SK-N-SH treated with all-trans-retinoic acid at 6 μM for 48 hours (cell line): ENCODE data around the gene NEURL1.

Experiments used
- ATAC-seq: fragments of 200-7000 bp; cut with Tn5 transposase; 3 replicates; pipeline ENCODE4 v1.9.1; 2020; ENCODE audit warnings: mild to moderate bottlenecking, moderate library complexity
- ARNTL ChIP-seq: fragments of 450-650 bp; formaldehyde crosslinking; IDR thresholded peaks from 2 replicates; pipeline ENCODE4 v1.5.0; 2020; ENCODE audit warnings: low read depth, mild to moderate bottlenecking, moderate library complexity, borderline replicate concordance
- BACH2 ChIP-seq: fragments of 250-450 bp; sonication (Bioruptor Pico); IDR thresholded peaks from 2 replicates; pipeline ENCODE4 v1.9.0; 2021; ENCODE audit warnings: mild to moderate bottlenecking, borderline replicate concordance
- ESRRG ChIP-seq: fragments of 250-450 bp; sonication (Bioruptor Pico); IDR thresholded peaks from 2 replicates; pipeline ENCODE4 v1.6.1; 2021; ENCODE audit warnings: mild to moderate bottlenecking
- ISL1 ChIP-seq: fragments of 250-450 bp; sonication (Bioruptor Pico); IDR thresholded peaks from 2 replicates; pipeline ENCODE4 v2.1.2; 2022; ENCODE audit warnings: mild to moderate bottlenecking, moderate library complexity
- OSR1 ChIP-seq: fragments of 250-450 bp; sonication (Bioruptor Pico); IDR thresholded peaks from 2 replicates; pipeline ENCODE4 v1.8.0; 2022; ENCODE audit warnings: moderate library complexity, mild to moderate bottlenecking, inconsistent platforms
- PPARA ChIP-seq: fragments of 250-450 bp; sonication (Bioruptor Pico); IDR thresholded peaks from 2 replicates; pipeline ENCODE4 v1.5.0; 2020; ENCODE audit warnings: mild to moderate bottlenecking, borderline replicate concordance
- RARB ChIP-seq: fragments of 250-450 bp; sonication (Bioruptor Pico); IDR thresholded peaks from 2 replicates; pipeline ENCODE4 v1.8.0; 2021; ENCODE audit warnings: mild to moderate bottlenecking, moderate library complexity
- SNAI2 ChIP-seq: fragments of 250-450 bp; sonication (Bioruptor Pico); IDR thresholded peaks from 2 replicates; pipeline ENCODE4 v1.5.0; 2020; ENCODE audit warnings: mild to moderate bottlenecking, moderate library complexity
- TCF4 ChIP-seq: fragments of 250-450 bp; sonication (Bioruptor Pico); IDR thresholded peaks from 2 replicates; pipeline ENCODE4 v1.8.0; 2021; ENCODE audit warnings: mild to moderate bottlenecking, moderate library complexity, borderline replicate concordance
- TOX ChIP-seq: fragments of 250-450 bp; sonication (Bioruptor Pico); IDR thresholded peaks from 2 replicates; pipeline ENCODE4 v1.8.0; 2021; ENCODE audit warnings: mild to moderate bottlenecking, moderate library complexity, borderline replicate concordance
- ZC3H10 ChIP-seq: fragments of 250-450 bp; sonication (Bioruptor Pico); IDR thresholded peaks from 2 replicates; pipeline ENCODE4 v1.5.1; 2021; ENCODE audit warnings: mild to moderate bottlenecking, moderate library complexity
- ZFP3 ChIP-seq: fragments of 250-450 bp; sonication (Bioruptor Pico); IDR thresholded peaks from 2 replicates; pipeline ENCODE4 v1.5.0; 2020; ENCODE audit warnings: mild to moderate bottlenecking, moderate library complexity
- ZFP30 ChIP-seq: fragments of 450-650 bp; formaldehyde crosslinking; IDR thresholded peaks from 2 replicates; pipeline ENCODE4 v1.5.0; 2022; ENCODE audit warnings: mild to moderate bottlenecking, moderate library complexity
- ZNF565 ChIP-seq: fragments of 450-650 bp; formaldehyde crosslinking; conservative IDR thresholded peaks from 2 replicates; pipeline ENCODE4 v1.5.0; 2020; ENCODE audit warnings: low read depth, mild to moderate bottlenecking, moderate library complexity
- ZNF8 ChIP-seq: fragments of 450-650 bp; formaldehyde crosslinking; IDR thresholded peaks from 2 replicates; pipeline ENCODE4 v1.5.0; 2020; ENCODE audit warnings: mild to moderate bottlenecking, moderate library complexity
- TF ChIP-seq, protein P1 (sequence below): fragments of 250-450 bp; sonication (Bioruptor Pico); IDR thresholded peaks from 2 replicates; pipeline ENCODE4 v1.5.0; 2020; ENCODE audit warnings: mild to moderate bottlenecking, moderate library complexity
- TF ChIP-seq, protein P2 (sequence below): fragments of 250-450 bp; sonication (Bioruptor Pico); IDR thresholded peaks from 2 replicates; pipeline ENCODE4 v1.5.1; 2020; ENCODE audit warnings: low read depth, mild to moderate bottlenecking, moderate library complexity
- TF ChIP-seq, protein P3 (sequence below): fragments of 250-450 bp; sonication (Bioruptor Pico); IDR thresholded peaks from 2 replicates; pipeline ENCODE4 v1.8.0; 2020; ENCODE audit warnings: mild to moderate bottlenecking, moderate library complexity, borderline replicate concordance
- TF ChIP-seq, protein P4 (sequence below): fragments of 250-450 bp; sonication (Bioruptor Pico); IDR thresholded peaks from 2 replicates; pipeline ENCODE4 v1.5.1; 2021; ENCODE audit warnings: mild to moderate bottlenecking, moderate library complexity
- TF ChIP-seq, protein P5 (sequence below): fragments of 250-450 bp; sonication (Bioruptor Pico); IDR thresholded peaks from 2 replicates; pipeline ENCODE4 v1.8.0; 2021; ENCODE audit warnings: low read depth, mild to moderate bottlenecking, moderate library complexity, borderline replicate concordance

NEURL1 gene

DNA sequence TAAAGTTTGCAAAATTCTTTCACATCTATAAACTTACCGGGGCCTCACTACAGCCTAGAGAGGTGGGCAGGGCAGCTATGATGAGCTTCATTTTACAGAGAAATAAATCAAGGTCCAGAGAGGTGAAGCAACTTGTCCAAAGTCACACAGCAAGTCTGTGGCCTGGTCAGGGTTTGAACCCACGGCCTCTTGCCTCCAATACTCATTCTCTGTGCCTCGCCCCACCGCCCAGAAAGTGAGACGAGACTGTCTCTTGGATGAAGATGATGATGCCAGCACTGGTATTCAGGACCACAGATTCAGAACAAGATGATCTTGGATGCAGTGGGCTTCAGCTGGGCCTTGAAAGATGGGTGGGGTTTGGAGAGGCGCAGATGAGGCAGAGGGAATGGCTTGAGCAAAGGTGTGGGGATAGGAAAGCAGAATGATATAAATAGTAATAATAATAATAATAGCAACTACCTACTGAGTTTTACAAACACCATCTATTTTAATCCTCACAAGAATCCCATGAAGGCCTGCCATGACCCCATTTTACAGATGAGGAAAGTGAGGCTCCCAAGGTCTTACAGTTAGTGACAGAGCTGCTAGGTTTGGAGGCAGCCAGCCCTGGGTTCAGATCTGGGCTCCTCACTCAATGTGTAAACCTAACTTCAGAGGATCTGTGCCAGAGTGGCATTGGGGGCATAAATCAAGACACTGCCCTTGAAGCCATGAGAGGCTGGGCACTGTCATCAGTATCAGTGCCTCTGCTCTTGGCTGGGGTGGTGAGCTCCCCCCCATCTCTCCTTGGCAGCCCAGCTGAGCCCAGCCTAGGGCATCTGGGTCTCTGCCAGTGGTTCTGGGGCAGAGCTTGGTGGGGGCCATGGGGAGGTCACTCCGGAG lies 70.0 kb downstream of the NEURL1 start:
- no peak for ATAC-seq
- TF ChIP-seq BACH2 (CRISPR knock-in tag) (no peak), ESRRG (CRISPR knock-in tag) (no peak), ARNTL (no peak), ZNF565 (CRISPR knock-in tag) (no peak), TOX (CRISPR knock-in tag) (no peak), ZFP3 (CRISPR knock-in tag) (no peak), RARB (CRISPR knock-in tag) (no peak), PPARA (CRISPR knock-in tag) (no peak), ZC3H10 (no peak), ZNF8 (CRISPR knock-in tag) (no peak)
- TF ChIP-seq, protein P1, sequence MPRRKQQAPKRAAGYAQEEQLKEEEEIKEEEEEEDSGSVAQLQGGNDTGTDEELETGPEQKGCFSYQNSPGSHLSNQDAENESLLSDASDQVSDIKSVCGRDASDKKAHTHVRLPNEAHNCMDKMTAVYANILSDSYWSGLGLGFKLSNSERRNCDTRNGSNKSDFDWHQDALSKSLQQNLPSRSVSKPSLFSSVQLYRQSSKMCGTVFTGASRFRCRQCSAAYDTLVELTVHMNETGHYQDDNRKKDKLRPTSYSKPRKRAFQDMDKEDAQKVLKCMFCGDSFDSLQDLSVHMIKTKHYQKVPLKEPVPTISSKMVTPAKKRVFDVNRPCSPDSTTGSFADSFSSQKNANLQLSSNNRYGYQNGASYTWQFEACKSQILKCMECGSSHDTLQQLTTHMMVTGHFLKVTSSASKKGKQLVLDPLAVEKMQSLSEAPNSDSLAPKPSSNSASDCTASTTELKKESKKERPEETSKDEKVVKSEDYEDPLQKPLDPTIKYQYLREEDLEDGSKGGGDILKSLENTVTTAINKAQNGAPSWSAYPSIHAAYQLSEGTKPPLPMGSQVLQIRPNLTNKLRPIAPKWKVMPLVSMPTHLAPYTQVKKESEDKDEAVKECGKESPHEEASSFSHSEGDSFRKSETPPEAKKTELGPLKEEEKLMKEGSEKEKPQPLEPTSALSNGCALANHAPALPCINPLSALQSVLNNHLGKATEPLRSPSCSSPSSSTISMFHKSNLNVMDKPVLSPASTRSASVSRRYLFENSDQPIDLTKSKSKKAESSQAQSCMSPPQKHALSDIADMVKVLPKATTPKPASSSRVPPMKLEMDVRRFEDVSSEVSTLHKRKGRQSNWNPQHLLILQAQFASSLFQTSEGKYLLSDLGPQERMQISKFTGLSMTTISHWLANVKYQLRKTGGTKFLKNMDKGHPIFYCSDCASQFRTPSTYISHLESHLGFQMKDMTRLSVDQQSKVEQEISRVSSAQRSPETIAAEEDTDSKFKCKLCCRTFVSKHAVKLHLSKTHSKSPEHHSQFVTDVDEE (CRISPR knock-in tag): no peak
- TF ChIP-seq, protein P2, sequence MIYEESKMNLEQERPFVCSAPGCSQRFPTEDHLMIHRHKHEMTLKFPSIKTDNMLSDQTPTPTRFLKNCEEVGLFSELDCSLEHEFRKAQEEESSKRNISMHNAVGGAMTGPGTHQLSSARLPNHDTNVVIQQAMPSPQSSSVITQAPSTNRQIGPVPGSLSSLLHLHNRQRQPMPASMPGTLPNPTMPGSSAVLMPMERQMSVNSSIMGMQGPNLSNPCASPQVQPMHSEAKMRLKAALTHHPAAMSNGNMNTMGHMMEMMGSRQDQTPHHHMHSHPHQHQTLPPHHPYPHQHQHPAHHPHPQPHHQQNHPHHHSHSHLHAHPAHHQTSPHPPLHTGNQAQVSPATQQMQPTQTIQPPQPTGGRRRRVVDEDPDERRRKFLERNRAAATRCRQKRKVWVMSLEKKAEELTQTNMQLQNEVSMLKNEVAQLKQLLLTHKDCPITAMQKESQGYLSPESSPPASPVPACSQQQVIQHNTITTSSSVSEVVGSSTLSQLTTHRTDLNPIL (CRISPR knock-in tag): no peak
- TF ChIP-seq, protein P3, sequence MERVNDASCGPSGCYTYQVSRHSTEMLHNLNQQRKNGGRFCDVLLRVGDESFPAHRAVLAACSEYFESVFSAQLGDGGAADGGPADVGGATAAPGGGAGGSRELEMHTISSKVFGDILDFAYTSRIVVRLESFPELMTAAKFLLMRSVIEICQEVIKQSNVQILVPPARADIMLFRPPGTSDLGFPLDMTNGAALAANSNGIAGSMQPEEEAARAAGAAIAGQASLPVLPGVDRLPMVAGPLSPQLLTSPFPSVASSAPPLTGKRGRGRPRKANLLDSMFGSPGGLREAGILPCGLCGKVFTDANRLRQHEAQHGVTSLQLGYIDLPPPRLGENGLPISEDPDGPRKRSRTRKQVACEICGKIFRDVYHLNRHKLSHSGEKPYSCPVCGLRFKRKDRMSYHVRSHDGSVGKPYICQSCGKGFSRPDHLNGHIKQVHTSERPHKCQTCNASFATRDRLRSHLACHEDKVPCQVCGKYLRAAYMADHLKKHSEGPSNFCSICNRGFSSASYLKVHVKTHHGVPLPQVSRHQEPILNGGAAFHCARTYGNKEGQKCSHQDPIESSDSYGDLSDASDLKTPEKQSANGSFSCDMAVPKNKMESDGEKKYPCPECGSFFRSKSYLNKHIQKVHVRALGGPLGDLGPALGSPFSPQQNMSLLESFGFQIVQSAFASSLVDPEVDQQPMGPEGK: no peak

DNA sequence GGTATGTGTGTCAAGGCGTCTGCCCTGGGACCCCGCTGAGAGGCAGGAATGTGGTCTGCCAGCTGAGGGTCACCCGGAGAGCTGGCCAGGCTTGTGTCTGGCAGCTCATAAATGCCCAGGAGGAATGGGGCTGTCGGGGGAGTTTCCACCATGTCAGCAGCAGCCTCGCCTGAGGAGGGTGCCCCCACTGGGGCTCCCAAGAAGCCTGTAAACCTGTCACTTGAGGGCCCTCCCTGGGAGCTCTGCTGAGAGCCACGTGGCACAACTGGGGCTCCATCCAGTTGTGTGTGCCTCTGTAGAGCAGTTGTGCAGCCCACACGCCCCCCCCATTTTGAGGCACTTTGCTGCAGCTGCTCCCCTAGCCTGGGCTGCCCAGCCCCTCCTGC lies 70.6 kb downstream of the NEURL1 start:
- no peak; the same call in 2 of the 3 replicates for ATAC-seq

More for the DNA sequence above, 70.6 kb downstream of the NEURL1 start:
- TF ChIP-seq TCF4: no peak
- no peak for TF ChIP-seq ISL1
- no peak for TF ChIP-seq OSR1 (CRISPR knock-in tag)
- no peak for TF ChIP-seq ZFP3 (CRISPR knock-in tag)
- TF ChIP-seq, protein P4, sequence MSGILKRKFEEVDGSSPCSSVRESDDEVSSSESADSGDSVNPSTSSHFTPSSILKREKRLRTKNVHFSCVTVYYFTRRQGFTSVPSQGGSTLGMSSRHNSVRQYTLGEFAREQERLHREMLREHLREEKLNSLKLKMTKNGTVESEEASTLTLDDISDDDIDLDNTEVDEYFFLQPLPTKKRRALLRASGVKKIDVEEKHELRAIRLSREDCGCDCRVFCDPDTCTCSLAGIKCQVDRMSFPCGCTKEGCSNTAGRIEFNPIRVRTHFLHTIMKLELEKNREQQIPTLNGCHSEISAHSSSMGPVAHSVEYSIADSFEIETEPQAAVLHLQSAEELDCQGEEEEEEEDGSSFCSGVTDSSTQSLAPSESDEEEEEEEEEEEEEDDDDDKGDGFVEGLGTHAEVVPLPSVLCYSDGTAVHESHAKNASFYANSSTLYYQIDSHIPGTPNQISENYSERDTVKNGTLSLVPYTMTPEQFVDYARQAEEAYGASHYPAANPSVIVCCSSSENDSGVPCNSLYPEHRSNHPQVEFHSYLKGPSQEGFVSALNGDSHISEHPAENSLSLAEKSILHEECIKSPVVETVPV (CRISPR knock-in tag): no peak
- TF ChIP-seq, protein P3: no peak
- no peak for TF ChIP-seq BACH2 (CRISPR knock-in tag)
- TF ChIP-seq SNAI2 (CRISPR knock-in tag): no peak
- TF ChIP-seq ZFP30: no peak
- TF ChIP-seq, protein P1 (CRISPR knock-in tag): no peak
- TF ChIP-seq, protein P5, sequence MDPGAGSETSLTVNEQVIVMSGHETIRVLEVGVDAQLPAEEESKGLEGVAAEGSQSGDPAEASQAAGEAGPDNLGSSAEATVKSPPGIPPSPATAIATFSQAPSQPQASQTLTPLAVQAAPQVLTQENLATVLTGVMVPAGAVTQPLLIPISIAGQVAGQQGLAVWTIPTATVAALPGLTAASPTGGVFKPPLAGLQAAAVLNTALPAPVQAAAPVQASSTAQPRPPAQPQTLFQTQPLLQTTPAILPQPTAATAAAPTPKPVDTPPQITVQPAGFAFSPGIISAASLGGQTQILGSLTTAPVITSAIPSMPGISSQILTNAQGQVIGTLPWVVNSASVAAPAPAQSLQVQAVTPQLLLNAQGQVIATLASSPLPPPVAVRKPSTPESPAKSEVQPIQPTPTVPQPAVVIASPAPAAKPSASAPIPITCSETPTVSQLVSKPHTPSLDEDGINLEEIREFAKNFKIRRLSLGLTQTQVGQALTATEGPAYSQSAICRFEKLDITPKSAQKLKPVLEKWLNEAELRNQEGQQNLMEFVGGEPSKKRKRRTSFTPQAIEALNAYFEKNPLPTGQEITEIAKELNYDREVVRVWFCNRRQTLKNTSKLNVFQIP (CRISPR knock-in tag): no peak
- no peak for TF ChIP-seq ESRRG (CRISPR knock-in tag)
- TF ChIP-seq ZNF8 (CRISPR knock-in tag): no peak
- no peak for TF ChIP-seq ZNF565 (CRISPR knock-in tag)
- TF ChIP-seq TOX (CRISPR knock-in tag): no peak
